NCI-H2107 treated with DMSO at 0.1 percent for 48 hours (cell line): ENCODE results near the gene INO80D.

ENCODE experiments used
- DNase-seq: peaks from one replicate; lab custom pipeline; 2025; ENCODE audit not compliant: unreplicated experiment; lab: John Stamatoyannopoulos, UW

INO80D gene

GRCh38 chr2:205947621-205948495 is 138.1 kb downstream of the INO80D start:
- peak; percentile 45 for DNase-seq

DNA sequence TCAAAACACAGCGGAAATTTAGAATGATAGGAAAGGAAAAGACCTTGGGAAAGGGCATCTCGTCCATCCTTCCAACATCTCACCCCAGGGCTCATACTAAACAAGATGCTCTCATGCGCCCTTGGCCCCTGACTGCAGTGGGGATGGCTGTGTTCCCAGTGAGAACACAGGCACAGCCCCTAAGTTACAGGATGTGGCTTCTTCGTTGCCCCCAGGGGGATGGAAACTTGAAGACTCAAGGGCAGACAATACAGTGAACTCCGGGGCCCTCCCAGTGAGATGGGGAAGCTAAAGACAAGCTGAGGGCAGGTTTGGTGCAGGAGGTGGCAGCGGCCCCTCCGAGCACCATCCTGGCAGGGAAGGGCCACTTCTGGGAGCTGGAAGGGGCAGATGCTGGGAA is 139.7 kb downstream of the INO80D start:
- DNase-seq = no peak
